ENCODE results near the gene TTLL3.
"Not testable (repeated sequence)": the region's sequence is repeated elsewhere in the genome, so short reads cannot be mapped to it uniquely, and the experiment has no call there.

The TTLL3 gene

DNA sequence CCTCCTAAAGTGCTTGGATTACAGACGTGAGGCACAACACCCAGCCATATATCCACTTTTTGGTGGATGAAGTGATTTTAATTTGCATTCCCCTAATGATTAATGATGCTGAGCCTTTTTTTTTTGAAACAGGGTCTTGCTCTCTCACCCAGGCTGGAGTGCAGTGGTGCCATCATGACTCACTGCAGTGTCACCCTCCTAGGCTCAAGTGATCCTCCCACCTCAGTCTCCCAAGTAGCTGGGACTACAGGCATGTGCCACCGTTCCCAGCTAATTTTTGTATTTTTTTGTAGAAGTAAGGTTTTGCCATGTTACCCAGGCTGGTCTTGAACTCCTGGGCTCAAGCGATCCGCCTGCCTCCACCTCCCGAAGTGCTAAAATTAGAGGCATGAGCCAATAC lies 62.0 kb downstream of the TTLL3 start:
- not testable (repeated sequence) for DNase-seq (ENCODE audit: low spot score)

DNA sequence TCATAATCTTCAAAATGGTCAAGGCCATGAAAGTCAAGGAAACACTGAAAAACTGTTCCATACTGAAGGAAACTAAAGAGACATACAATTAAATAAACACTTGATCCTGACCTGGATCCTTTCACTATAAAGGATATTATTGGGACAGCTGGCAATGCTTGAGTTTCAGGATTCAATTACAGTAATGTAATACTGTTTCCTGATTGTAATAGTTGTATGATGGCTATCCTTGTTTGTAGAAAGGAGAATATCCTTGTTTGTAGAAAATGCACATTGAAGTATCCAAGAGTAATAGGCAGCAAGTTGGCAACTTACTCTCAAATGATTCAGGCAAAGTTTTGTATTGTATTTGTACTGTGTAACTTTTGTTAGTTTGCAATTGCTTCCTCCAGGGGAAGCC lies 65.4 kb downstream of the TTLL3 start:
- DNase-seq (ENCODE audit: low spot score): no peak

DNA sequence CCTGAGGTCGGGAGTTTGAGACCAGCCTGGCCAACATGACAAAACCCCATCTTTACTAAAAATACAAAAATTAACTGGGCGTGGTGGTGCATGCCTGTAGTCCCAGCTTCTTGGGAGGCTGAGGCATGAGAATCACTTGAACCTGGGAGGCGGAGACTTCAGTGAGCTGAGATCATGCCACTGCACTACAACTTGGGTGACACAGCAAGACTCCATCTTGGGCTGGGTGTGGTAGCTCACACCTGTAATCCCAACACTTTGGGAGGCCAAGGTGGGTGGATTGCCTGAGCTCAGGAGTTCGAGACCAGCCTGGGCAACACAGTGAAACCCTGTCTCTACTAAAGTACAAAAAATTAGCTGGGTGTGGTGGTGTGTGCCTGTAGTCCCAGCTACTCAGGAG lies 66.2 kb downstream of the TTLL3 start:
- not testable (repeated sequence) for DNase-seq (ENCODE audit: low spot score)

DNA sequence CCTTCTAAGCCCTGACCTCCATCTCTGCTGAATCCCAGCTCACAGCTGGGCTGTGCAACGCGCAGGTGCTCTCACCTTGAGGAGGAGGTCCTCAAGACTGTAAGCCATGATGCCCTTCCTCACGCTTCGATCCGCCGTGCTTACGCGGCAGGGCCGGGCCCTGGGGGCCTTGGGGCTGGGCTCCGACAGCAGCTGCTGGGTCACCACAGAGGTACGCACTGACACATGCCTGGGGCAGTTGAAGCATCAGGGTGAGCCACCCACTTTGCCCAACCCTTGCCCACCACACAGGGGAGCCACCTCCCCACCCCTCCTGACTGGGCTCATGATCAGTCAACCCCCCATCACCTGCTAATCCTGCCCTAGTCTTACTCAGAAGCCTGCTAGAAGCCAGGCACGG lies 66.9 kb downstream of the TTLL3 start:
- DNase-seq (ENCODE audit: low spot score): no peak

DNA sequence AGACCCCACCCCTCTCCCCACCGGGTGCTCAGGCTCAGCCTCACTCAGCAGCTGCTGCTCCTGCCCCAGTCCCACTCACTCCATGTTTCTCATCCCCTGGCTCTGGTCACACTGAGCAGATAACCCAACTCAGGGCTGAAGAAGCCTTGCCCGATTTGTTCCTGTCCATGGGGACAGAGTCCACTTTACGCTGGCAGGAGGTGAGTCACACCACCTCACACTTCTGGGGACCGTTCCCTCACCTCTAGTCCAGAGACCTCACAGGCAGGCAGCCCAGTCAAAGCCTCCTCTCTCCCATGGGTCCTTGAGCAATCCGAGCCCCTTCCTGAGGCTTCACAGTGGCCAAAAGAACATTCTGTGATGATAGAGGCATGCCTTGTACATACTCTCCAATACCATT lies 68.6 kb downstream of the TTLL3 start:
- DNase-seq (ENCODE audit: low spot score): no peak

DNA sequence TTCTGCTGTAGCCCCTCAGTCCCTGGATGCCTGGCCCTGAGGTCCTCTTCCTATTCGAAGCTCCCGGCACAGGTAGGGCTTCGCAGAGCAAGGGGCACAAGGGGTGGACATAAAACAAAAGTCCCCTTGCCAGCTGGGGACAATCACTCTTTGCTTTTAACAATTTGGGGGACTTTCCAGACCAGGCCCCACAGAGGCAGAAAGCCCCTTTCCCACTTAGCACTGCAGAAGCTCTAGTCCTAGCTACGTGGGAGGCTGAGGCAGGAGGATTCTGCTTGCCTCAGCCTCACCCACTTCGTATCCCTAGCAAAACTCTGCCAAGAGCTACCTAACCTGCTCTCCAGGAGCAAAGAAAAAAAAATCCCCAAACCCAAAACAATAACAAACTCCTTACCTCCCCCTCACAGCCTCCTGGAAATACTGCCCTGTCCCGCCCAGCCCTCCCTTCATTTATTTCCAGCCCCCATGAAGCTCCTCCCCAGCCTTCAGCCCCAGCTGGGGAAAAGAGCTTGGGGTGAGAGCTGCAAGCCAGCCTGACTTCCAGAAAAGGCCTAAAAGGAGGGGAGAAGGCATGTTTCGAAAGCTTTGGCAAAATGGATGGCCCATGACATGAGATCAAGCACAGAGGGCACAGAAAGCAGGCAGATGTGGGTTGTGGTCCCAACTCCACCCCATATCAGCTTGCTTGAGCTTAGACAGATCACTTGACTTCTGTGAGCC lies 69.9 kb downstream of the TTLL3 start, which contains the start of gene CIDEC:
Gene CIDEC (minus strand): TSS at position 424 of the 720 bp plus-strand sequence. CDS start 1,767 bp downstream, outside the sequence.
- DNase-seq (ENCODE audit: low spot score): no peak

DNA sequence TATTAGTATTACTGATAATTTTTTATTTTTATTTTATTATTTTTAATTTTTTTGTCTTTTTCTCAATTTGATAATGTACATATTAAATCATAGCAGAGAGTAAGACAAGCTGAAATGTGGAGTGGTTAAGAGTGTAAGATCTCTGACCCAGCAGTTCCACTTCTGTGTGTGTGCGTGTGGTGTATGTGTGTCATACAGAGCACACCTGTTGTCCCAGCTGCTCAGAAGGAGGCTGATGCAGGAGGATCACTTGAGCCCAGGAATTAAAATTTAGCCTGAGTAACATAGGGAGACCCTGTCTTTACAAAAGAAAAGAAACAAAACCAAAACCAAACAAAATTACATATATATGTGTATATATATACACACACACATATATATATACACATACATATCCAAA lies 71.4 kb downstream of the TTLL3 start:
- DNase-seq (ENCODE audit: low spot score): no peak

DNA sequence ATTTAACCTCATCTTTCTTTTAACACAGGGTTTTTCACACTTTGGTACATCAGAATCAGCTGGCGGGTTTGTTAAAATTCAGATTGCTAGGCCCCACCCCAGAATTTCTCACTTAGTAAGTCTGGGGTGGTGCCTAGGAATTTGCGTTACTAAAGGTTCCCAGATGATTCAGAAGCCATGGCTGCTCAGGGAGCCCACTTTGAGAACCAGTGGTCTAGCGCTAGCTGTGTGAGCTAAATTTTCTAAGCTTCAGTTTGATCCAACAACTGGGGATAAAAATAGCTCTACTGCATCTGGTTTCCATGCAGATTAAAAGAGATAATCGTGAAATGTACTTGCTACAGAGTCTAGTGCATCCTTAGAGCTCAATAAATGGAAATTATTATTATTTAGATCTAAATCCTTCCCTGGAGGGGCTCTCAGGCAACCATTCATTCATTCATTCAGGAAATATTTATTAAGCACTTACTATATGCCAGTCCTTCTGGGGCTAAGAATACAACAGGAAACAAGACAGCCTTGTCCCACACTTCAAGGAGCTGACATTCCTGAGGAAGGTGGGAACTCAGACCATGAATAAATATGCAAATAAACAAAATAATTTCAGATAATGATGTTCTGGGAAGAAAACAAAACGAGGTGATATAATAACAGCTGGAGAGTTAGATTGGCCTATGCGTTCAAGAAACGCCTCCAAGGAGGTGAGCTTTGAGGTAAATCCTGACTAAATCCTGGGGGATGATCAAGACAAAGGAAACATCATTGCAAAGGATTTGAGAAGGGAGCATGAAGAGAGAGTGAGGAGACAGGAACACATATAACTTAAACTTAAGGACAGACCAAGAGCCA lies 73.9 kb downstream of the TTLL3 start:
- DNase-seq (ENCODE audit: low spot score): peak; percentile 51

DNA sequence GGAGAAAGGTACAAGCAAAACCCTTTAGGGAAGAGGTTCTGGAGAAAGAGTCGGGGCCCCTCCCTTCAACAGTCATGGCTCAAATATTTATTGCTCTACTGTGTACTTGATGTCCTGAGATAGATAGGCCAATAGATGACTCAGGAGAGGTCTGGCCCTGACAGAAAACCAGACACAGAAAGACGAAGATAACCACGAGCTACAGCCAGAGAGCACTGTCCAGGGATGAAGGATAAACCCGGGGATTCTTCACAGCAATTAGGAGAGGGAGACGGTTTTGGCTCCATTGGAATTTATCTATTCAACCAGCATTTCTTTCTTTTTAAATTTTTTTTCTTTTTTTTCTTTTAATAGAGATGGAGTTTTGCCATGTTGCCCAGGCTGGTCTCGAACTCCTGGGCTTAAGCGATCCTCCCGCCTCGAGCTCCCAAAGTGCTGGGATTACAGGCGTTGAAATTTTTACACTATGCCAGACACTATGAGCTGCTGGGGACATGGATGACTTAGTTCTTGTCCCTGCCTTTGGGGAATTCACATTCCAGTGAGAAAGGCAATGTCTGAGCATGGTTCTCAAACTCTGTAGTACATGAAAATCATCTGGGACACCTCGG lies 74.6 kb downstream of the TTLL3 start:
- DNase-seq (ENCODE audit: low spot score): peak; percentile 86
